K562 (cell line): Measurements from ENCODE around the gene DAP. TPM values are rescaled to one million over a fixed set of nuclear protein-coding genes. Genes with fewer than 3 reads are reported as not detected.

Experiments used
- ATAC-seq: fragments of 200-7000 bp; cut with Tn5 transposase; 3 replicates; pipeline ENCODE4 v1.9.1; 2020; ENCODE audit warnings: moderate library complexity
- BruUV-seq: library from RNA; stranded (reverse); fragments of 400-500 nt; replicated peaks from 2 replicates; lab custom pipeline; 2021; lab: Mats Ljungman, UMichigan
- CTCF ChIA-PET: fragments of 300-600 bp; formaldehyde crosslinking; extraction: SDS; loops from one replicate; lab custom pipeline; 2021; ENCODE audit warnings: low intra/inter-chr PET ratio; lab: Yijun Ruan, JAX
- POLR2A ChIA-PET: fragments of 300-600, 350-650 bp; sonication (Branson Sonifier 250); formaldehyde crosslinking; extraction: SDS; loops from one replicate; lab custom pipeline; 2021; ENCODE audit warnings: antibody characterized with exemption, inconsistent platforms; lab: Yijun Ruan, JAX
- DNase-seq, 4 experiments: peaks; one replicate each; pipeline versions ENCODE4 v3.0.0 to v3.0.0-alpha.2; 2011 to 2018; ENCODE audit warnings: low spot score in 3 of 4, mixed read lengths in 3 of 4; ENCODE audit errors: extremely low read depth in 1 of 4
- FAIRE-seq: peaks from 2 replicates; lab custom pipeline; 2011; peaks lifted over from hg19 to GRCh38; lab: Jason Lieb, UNC
- H2AFZ ChIP-seq: 2 replicates; pipeline ENCODE4 v1.6.0; 2011; ENCODE audit warnings: low read depth, low read length, control low read depth, inconsistent platforms
- H3K27ac ChIP-seq: fragments of 200-600 bp; 3 replicates; pipeline ENCODE4 v1.8.0; 2011; ENCODE audit warnings: low read depth, mild to moderate bottlenecking, control low read depth, inconsistent platforms, low read length, moderate library complexity, mixed read lengths; ENCODE audit errors: extremely low read depth
- H3K27me3 ChIP-seq, 2 experiments: fragments of 300-600 bp in 1 of 2; 2 replicates in 1 of 2; 3 replicates in 1 of 2; pipeline versions ENCODE4 v1.6.0 to v1.8.0; 2011; ENCODE audit warnings: inconsistent platforms in 2 of 2, low read length in 2 of 2, mild to moderate bottlenecking in 1 of 2, mixed read lengths in 1 of 2, moderate library complexity in 1 of 2; ENCODE audit not compliant: control insufficient read depth in 2 of 2, insufficient read depth in 2 of 2
- H3K36me3 ChIP-seq: fragments of 300-600 bp; 3 replicates; pipeline ENCODE4 v1.8.0; 2011; ENCODE audit warnings: mild to moderate bottlenecking, low read length, inconsistent platforms; ENCODE audit not compliant: control insufficient read depth, insufficient read depth
- H3K4me1 ChIP-seq, 2 experiments: fragments of 200-600 bp in 1 of 2; replicated peaks in 1 of 2; 2 replicates in 1 of 2; 3 replicates in 1 of 2; pipeline versions ENCODE4 v1.5.1 to v1.8.0; 2011; ENCODE audit warnings: inconsistent platforms in 2 of 2, low read length in 2 of 2, mild to moderate bottlenecking in 1 of 2, mixed read lengths in 1 of 2, moderate library complexity in 1 of 2; ENCODE audit not compliant: control insufficient read depth in 2 of 2, insufficient read depth in 2 of 2
- H3K4me2 ChIP-seq: 2 replicates; pipeline ENCODE4 v1.6.1; 2011; ENCODE audit warnings: low read length, control low read depth, inconsistent platforms, mixed read lengths; ENCODE audit not compliant: insufficient read depth
- H3K4me3 ChIP-seq: fragments of 200-600 bp; sonication (generic), shearing (Covaris generic); 2 replicates; pipeline ENCODE4 v1.5.1; 2016; ENCODE audit warnings: control low read depth, inconsistent platforms
- H3K79me2 ChIP-seq: fragments of 200-600 bp; 3 replicates; pipeline ENCODE4 v1.8.0; 2011; ENCODE audit warnings: low read length, inconsistent platforms; ENCODE audit not compliant: control insufficient read depth, insufficient read depth
- H3K9ac ChIP-seq, 2 experiments: 2 replicates each; pipeline versions ENCODE4 v1.6.0 to v1.6.1; 2011; ENCODE audit warnings: low read depth in 2 of 2, low read length in 2 of 2, control low read depth in 1 of 2, inconsistent platforms in 1 of 2, mild to moderate bottlenecking in 1 of 2, mixed read lengths in 1 of 2; ENCODE audit not compliant: insufficient read depth in 1 of 2
- H3K9me1 ChIP-seq: one replicate; pipeline ENCODE4 v1.6.0; 2011; ENCODE audit warnings: inconsistent platforms, mild to moderate bottlenecking, low read length, moderate library complexity; ENCODE audit not compliant: control insufficient read depth, insufficient read depth
- H3K9me3 ChIP-seq: replicated peaks from 2 replicates; pipeline ENCODE4 v1.5.1; 2011; ENCODE audit warnings: low read depth, low read length, inconsistent platforms; ENCODE audit not compliant: control insufficient read depth, insufficient read depth
- H4K20me1 ChIP-seq: replicated peaks from 2 replicates; pipeline ENCODE4 v1.6.1; 2011; ENCODE audit warnings: low read length, inconsistent platforms, mixed read lengths; ENCODE audit not compliant: control insufficient read depth, insufficient read depth
- ELF1 ChIP-seq: fragments of 200-800 bp; sonication (Bioruptor generic); IDR thresholded peaks from 2 replicates; pipeline ENCODE4 v1.6.1; 2016; ENCODE audit warnings: missing genetic modification characterization, missing compliant biosample characterization
- MTA1 ChIP-seq: fragments of 450-650 bp; IDR thresholded peaks from 2 replicates; pipeline ENCODE4 v1.6.1; 2017; ENCODE audit warnings: borderline replicate concordance
- NFIC ChIP-seq: fragments of 450-650 bp; IDR thresholded peaks from 2 replicates; pipeline ENCODE4 v1.6.1; 2017; ENCODE audit warnings: mild to moderate bottlenecking, inconsistent platforms
- ZNF133 ChIP-seq: fragments of 250-450 bp; sonication (Bioruptor Pico); IDR thresholded peaks from 2 replicates; pipeline ENCODE4 v1.4.0; 2020; ENCODE audit warnings: mild to moderate bottlenecking
- WGBS: fragments of 100-300 bp; shearing (Covaris generic); methylation state at CpG from one replicate; pipeline ENCODE4 v1.1.6; 2016; ENCODE audit warnings: low coverage, mixed read lengths; ENCODE audit not compliant: insufficient coverage; ENCODE audit errors: missing lambda C conversion rate; 5-methylcytosine and 5-hydroxymethylcytosine counted together
- in situ Hi-C: fragments of 300-500 bp; cut with MboI; formaldehyde crosslinking; loops from 4 replicates; pipeline ENCODE4 v1.15.0; 2018; ENCODE audit warnings: inconsistent platforms, mixed read lengths
- intact Hi-C: fragments of 100-400 bp; cut with micrococcal nuclease; formaldehyde crosslinking; loops from 2 replicates; pipeline ENCODE4 v1.14.2; 2022
- polyA plus RNA-seq, 8 experiments: library from polyadenylated mRNA; depleted of rRNA in 4 of 8; stranded (reverse) in 5 of 8; unstranded in 3 of 8; fragments of >200 nt; fragmentation: Nextera tagmentation in 2 of 8; fragmentation: Illumina TruSeq in 1 of 8; extraction: Ambion mirVana in 2 of 8; extraction: Trizol in 1 of 8; gene quantifications; 2 replicates each; pipeline versions ENCODE4 v1.2.1 to v1.2.3, GENCODE V29; 2011 to 2014; ENCODE audit warnings: inconsistent platforms in 1 of 8, missing spikeins in 1 of 8
- total RNA-seq, 7 experiments: library from RNA; depleted of rRNA in 6 of 7; stranded (reverse); fragments of >200 nt in 6 of 7; fragmentation: Illumina TruSeq in 2 of 7; extraction: Trizol in 2 of 7; gene quantifications; 2 replicates each; pipeline versions ENCODE4 v1.2.1 to v1.2.3, GENCODE V29; 2011 to 2021; ENCODE audit warnings: low replicate concordance in 1 of 7

DAP gene
- total and polyA plus RNA-seq, 9 of the 15 experiments (the other 6 are each of a cell fraction or from before 2014, with no cell fraction given), result 14.1 to 151 (median 34.5) TPM

- Histone ChIP-seq H3K36me3 (peaks cover 14% of the 10 kb centered on the region; the same call in 1 of the 3 replicates), H3K9ac (no peak overlapping the region), H3K9me1 (no peaks in the 10 kb centered on the region), H3K4me1 (no peaks in the 10 kb centered on the region; a peak in 1 of 5 replicates), H3K27ac (no peak overlapping the region), H3K79me2 (no peaks in the 10 kb centered on the region), H2AFZ (no peak overlapping the region), H3K4me3 (no peak overlapping the region), H3K9me3 (no peaks in the 10 kb centered on the region), H3K27me3 (peaks cover 11 to 27% of the 10 kb centered on the region in 2 experiments), H4K20me1 (peaks cover 11% of the 10 kb centered on the region; the same call in 1 of the 2 replicates), H3K4me2 (no peak overlapping the region)
- no peak for FAIRE-seq
- BruUV-seq, result no TSS peak
- DNase-seq, result no peak
- in situ Hi-C loops (no loop called here), intact Hi-C loops (no loop called here)
- TF ChIP-seq ZNF133 (no peak), NFIC (peak; percentile 64)
- no peak for ATAC-seq
- CTCF ChIA-PET, result no interaction called here
- 31% methylated on average over 11 of the region's 11 CpGs for WGBS
- POLR2A ChIA-PET, result interaction anchor here (0.7 kb wide), 1 partner anchor 232 kb away, joined by 3 read pairs; no protein-coding TSS in a partner anchor
These were observed 86.9 kb downstream of the DAP start for GRCh38 chr5:10674096-10674495.

DNA sequence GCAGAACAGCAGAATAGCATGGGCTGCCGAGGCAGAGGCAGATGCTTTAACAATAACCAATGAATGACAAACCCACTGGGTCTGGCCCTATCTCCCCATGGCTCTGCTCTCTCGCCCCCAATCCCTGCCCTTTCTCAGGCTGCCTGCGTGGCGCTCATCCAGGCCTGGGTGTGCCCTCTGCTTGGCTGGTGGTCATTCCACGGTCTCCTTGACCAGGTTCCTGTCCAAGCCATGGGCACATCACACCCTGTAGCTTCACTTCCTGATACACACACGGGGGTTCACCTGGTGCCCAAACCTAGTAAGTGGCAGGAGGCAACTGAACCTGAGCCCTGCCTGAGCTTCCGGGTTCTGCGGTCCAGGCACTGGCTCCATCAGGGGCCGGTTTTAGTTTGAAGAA is 87.6 kb downstream of the DAP start:
- H3K36me3 ChIP-seq, result peaks cover 7% of the 10 kb centered on the region; the same call in 1 of the 3 replicates
- POLR2A ChIA-PET, result interaction anchor here (0.7 kb wide), 1 partner anchor 231 kb away, joined by 3 read pairs; no protein-coding TSS in a partner anchor
- H3K4me3 ChIP-seq, result no peak overlapping the region
- no TSS peak for BruUV-seq
- H3K4me1 ChIP-seq, result no peaks in the 10 kb centered on the region; a peak in 1 of 5 replicates
- in situ Hi-C loops (no loop called here), intact Hi-C loops (no loop called here)
- TF ChIP-seq ELF1 (0 out of 2 replicates have a peak, but pooled peaks have one; percentile 24), MTA1 (no peak)
- CTCF ChIA-PET, result no interaction called here
- peaks cover 11 to 27% of the 10 kb centered on the region in 2 experiments for H3K27me3 ChIP-seq
- DNase-seq, result no peak
- H3K79me2 ChIP-seq, result no peaks in the 10 kb centered on the region
- ATAC-seq, result no peak; the same call in 2 of the 3 replicates
- no peak for FAIRE-seq
- H4K20me1 ChIP-seq, result peaks cover 11% of the 10 kb centered on the region; the same call in 1 of the 2 replicates
- H3K4me2 ChIP-seq, result no peak overlapping the region; the same call in 1 of the 2 replicates
- no peaks in the 10 kb centered on the region for H3K9me1 ChIP-seq
- no peak overlapping the region for H2AFZ ChIP-seq
- H3K27ac ChIP-seq, result no peak overlapping the region
- 0 out of 4 replicates have a peak overlapping the region, but pooled peaks of 1 of the 2 experiments have one; percentile 18 for H3K9ac ChIP-seq
- WGBS, result 6% methylated on average over 9 of the region's 9 CpGs
- no peaks in the 10 kb centered on the region for H3K9me3 ChIP-seq
